SK-N-SH treated with all-trans-retinoic acid at 6 μM for 48 hours (cell line): ENCODE results near the gene SYNGAP1.

Experiments used
- ARNTL ChIP-seq: fragments of 450-650 bp; formaldehyde crosslinking; IDR thresholded peaks from 2 replicates; pipeline ENCODE4 v1.5.0; 2020; ENCODE audit warnings: low read depth, mild to moderate bottlenecking, moderate library complexity, borderline replicate concordance
- CREB5 ChIP-seq: fragments of 250-450 bp; sonication (Bioruptor Pico); IDR thresholded peaks from 2 replicates; pipeline ENCODE4 v1.5.1; 2020; ENCODE audit warnings: low read depth, mild to moderate bottlenecking, moderate library complexity
- CSDC2 ChIP-seq: fragments of 250-450 bp; sonication (Bioruptor Pico); IDR thresholded peaks from 2 replicates; pipeline ENCODE4 v1.5.0; 2020; ENCODE audit warnings: mild to moderate bottlenecking, moderate library complexity
- ESRRG ChIP-seq: fragments of 250-450 bp; sonication (Bioruptor Pico); IDR thresholded peaks from 2 replicates; pipeline ENCODE4 v1.6.1; 2021; ENCODE audit warnings: mild to moderate bottlenecking
- PATZ1 ChIP-seq: fragments of 250-450 bp; sonication (Bioruptor Pico); IDR thresholded peaks from 2 replicates; pipeline ENCODE4 v1.8.0; 2020; ENCODE audit warnings: mild to moderate bottlenecking, moderate library complexity, borderline replicate concordance
- TCF4 ChIP-seq: fragments of 250-450 bp; sonication (Bioruptor Pico); IDR thresholded peaks from 2 replicates; pipeline ENCODE4 v1.8.0; 2021; ENCODE audit warnings: mild to moderate bottlenecking, moderate library complexity, borderline replicate concordance
- TSHZ2 ChIP-seq: fragments of 250-450 bp; sonication (Bioruptor Pico); IDR thresholded peaks from 2 replicates; pipeline ENCODE4 v1.5.0; 2020; ENCODE audit warnings: mild to moderate bottlenecking, moderate library complexity
- ZFP30 ChIP-seq: fragments of 450-650 bp; formaldehyde crosslinking; IDR thresholded peaks from 2 replicates; pipeline ENCODE4 v1.5.0; 2022; ENCODE audit warnings: mild to moderate bottlenecking, moderate library complexity
- ZNF70 ChIP-seq: fragments of 450-650 bp; formaldehyde crosslinking; IDR thresholded peaks from 2 replicates; pipeline ENCODE4 v1.5.0; 2020; ENCODE audit warnings: mild to moderate bottlenecking, moderate library complexity

GRCh38 chr6:33453393-33454008 lies 33.6 kb downstream of the SYNGAP1 start:
- TF ChIP-seq ARNTL (CRISPR knock-in tag) (no peak), TSHZ2 (CRISPR knock-in tag) (no peak), TCF4 (CRISPR knock-in tag) (no peak), PATZ1 (no peak), ZFP30 (CRISPR knock-in tag) (no peak), CREB5 (no peak), ESRRG (CRISPR knock-in tag) (no peak), CSDC2 (CRISPR knock-in tag) (no peak), ZNF70 (CRISPR knock-in tag) (no peak)
